Left lobe of liver (tissue), 2 donors: Measurements from ENCODE around the gene BBS7. TPM values are rescaled to one million over a fixed set of nuclear protein-coding genes. Genes with fewer than 3 reads are reported as not detected.

Experiments
- ATAC-seq: fragments of 200-7000 bp; cut with Tn5 transposase; one replicate; pipeline ENCODE4 v1.9.1; 2020; ENCODE audit warnings: mild to moderate bottlenecking, moderate library complexity
- DNase-seq: peaks from one replicate; pipeline ENCODE4 v3.0.0-alpha.2; 2020; ENCODE audit warnings: low spot score
- total RNA-seq: library from RNA; stranded (reverse); gene quantifications from one replicate; pipeline ENCODE4 v1.2.1, GENCODE V29; 2021
- donor health status: DM: no; HTN: no; CAD: no; lungs with moderate emphysema.
- donor health status: DM: no; HTN: yes; CAD: no.

Gene BBS7, protein sequence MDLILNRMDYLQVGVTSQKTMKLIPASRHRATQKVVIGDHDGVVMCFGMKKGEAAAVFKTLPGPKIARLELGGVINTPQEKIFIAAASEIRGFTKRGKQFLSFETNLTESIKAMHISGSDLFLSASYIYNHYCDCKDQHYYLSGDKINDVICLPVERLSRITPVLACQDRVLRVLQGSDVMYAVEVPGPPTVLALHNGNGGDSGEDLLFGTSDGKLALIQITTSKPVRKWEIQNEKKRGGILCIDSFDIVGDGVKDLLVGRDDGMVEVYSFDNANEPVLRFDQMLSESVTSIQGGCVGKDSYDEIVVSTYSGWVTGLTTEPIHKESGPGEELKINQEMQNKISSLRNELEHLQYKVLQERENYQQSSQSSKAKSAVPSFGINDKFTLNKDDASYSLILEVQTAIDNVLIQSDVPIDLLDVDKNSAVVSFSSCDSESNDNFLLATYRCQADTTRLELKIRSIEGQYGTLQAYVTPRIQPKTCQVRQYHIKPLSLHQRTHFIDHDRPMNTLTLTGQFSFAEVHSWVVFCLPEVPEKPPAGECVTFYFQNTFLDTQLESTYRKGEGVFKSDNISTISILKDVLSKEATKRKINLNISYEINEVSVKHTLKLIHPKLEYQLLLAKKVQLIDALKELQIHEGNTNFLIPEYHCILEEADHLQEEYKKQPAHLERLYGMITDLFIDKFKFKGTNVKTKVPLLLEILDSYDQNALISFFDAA
- 3.1 TPM for total RNA-seq

DNA sequence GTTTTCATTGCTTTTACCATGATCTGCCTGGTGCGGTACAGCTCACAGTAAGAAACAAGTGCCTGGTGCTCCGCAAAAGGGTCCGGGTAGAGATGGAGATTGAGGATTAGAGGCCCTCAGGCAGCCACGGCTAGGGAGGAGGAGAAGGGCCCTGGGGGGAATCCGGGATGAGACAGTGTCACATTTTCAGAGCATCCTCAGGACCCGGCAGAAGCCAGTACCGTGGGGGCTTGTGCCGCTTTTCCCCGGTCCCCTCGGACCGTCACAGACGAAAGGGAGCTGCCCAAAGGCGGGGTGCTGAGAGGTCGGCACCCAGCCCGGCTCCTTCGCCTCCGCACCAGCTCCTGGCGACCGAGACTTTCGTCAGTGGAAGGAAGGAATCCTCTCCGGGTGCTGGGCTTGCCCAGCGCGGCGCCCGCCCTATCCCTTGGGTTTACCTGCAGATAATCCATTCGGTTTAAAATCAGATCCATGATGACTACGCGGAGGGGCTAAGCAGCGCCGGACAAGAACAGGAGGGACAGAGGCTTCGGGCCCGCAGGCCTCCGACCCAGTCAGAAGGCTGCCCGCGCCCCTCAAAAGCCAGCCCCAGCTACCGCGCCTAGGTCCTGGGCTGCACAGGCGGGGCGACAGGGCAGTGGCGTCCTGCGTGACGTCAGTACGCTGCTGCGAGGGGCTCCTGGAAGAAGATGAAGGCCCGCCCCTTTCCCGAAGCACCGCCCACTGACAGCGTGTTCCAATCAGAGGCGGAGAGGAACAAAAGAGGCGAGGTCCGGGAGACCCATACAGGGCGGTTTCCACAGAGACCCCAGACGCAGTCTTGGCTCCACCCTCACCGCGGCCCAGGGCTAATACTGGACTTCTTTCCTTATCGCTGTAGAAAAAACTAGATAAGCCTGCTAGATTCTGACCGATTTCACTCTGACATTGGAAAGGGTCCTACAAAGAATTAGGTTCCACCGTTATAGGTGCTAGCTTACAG lies at the start of gene BBS7:
Gene BBS7 (minus strand): TSS at position 634 of the 982 bp plus-strand sequence. CDS start 161 bp downstream, at position 473.
- ATAC-seq: peak; percentile 100
- DNase-seq: peak; percentile 96

GRCh38 chr4:121913667-121914066 lies 43.4 kb upstream of the BBS7 start:
- DNase-seq: no peak
- ATAC-seq: no peak

DNA sequence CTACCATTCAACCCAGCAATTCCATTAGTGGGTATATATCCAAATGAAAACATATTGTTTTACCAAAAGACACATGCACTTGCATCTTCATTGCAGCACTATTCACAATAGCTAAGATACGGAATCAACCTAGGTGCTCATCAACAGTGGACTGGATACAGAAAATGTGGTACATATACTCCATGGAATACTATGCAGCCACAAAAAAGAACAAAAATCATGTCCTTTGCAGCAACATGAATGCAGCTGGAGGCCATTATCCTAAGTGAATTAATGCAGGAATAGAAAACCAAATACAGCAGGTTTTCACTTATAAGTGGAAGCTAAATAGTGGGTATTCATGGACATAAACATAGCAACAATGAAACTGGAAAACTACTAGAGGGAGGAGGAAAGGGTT lies 38.1 kb upstream of the BBS7 start:
- no peak for ATAC-seq

DNA sequence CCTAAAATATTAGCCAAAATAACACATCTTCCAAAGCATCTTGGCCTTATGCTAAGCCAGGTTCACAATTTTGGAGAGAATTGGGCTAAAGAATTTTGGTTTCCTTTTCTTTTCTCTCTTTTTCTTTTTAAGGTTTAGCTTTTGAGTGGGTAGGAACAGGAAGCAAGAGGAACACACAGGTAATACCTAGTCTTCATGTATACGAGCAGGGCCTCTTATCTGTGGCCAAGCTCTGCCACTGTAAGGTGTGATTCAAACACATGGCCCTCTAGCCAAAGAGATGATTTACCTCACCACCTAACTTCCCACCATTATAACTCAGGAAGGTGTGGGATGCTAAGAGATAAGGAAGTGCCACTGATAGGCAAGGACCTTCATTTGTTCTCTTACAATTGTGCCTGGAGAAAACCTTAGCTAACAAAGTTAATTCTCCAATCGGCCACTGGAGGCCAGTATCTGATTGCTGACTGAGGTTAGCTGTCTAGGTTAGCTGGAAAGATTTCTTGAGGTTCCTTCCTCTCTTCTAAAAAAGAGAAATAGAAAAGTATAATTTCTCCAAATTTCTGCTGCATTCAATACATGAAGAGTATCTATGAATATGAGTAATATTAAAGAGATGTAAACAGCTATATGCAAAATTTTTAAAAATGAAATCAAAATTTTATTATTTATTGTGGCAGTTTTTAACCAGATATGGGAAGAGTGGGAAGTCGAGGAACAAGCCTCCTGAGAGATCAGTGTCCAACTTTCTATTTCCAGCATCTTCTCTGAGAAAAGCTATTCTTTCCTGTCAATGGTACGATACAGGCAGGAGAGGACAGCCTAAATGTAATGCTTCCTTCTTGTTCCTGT lies 30.1 kb upstream of the BBS7 start:
- no peak for DNase-seq
- peak; percentile 89 for ATAC-seq

More for the DNA sequence above, 38.1 kb upstream of the BBS7 start:
- no peak for DNase-seq

DNA sequence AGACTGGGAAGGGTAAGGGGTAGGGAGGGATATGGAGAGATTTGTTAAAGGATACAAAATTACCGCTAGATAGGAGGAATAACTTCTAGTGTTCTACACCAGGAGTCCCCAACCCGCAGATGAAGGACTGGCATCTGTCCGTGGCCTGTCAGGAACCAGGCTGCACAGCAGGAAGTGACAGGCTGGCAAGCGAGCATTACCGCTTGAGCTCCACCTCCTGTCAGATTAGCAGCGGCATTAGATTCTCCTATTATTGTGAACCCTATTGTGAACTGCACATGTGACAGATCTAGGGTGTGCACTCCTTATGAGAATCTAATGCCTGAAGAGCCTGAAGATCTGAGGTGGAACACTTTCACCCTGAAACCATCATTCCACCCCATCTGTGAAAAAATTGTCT lies 27.9 kb upstream of the BBS7 start:
- ATAC-seq (no peak), DNase-seq (no peak)

GRCh38 chr4:121888134-121888533 lies 17.9 kb upstream of the BBS7 start:
- ATAC-seq (no peak), DNase-seq (no peak)

DNA sequence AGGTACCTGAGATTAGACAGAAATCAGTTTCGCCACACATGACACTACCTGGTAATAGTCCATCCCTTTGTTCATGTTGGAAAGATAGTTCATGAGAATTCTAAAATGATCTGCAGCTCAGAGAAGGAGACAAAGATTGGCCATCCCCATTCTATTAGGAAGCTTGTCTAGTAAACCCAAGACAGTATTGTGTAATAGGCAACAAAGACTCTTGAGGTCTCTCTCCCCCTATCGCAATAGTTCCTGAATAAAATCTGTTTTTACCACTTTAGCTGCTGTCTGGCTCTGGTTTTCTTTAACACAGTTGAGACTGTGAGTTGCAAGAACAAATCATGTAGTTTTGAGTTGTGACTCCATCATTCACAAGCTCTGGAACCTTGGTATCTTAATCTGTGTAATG lies 14.8 kb upstream of the BBS7 start:
- ATAC-seq: no peak

GRCh38 chr4:121881158-121881557 lies 10.9 kb upstream of the BBS7 start:
- no peak for ATAC-seq
- DNase-seq: no peak

More for the DNA sequence above, 14.8 kb upstream of the BBS7 start:
- no peak for DNase-seq

GRCh38 chr4:121879135-121879534 lies 8.9 kb upstream of the BBS7 start:
- ATAC-seq: no peak
- DNase-seq: no peak

DNA sequence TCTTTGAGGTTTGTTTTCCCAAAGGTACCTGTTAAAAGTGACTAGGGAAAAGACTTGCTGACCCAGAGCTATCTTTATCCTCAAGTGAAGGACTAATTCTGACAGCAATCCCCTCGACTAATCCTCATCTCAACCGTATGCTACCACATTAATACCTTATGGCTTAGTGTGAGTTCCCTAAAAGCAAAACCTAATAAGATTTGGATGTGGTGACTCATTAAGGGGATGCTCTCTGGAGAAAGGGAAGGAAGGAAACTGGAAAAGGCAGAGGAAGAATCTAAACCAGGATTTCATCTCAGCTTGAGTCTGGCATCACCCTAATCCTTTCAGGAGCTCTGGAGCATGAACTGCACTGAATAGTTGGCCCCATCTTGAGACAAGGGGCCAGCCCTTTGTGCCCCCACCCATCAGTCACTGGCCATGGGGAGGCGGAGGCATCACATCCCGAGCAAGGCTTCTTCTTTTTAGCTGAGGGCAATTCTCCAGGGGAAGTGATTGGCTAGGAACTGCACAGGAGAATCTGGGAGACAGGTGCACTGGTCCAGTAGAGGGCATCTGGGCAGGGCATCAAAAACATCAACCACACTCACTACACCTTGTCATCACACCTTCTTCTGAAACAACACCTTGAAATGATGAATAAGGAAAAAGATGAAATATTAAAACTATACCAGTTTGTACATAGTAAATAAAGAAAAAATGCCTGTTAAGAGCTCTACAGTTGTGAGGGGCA lies 6.9 kb upstream of the BBS7 start:
- no peak for ATAC-seq

GRCh38 chr4:121876070-121876469 lies 5.8 kb upstream of the BBS7 start:
- ATAC-seq (no peak), DNase-seq (no peak)

More for the DNA sequence above, 6.9 kb upstream of the BBS7 start:
- DNase-seq: no peak

DNA sequence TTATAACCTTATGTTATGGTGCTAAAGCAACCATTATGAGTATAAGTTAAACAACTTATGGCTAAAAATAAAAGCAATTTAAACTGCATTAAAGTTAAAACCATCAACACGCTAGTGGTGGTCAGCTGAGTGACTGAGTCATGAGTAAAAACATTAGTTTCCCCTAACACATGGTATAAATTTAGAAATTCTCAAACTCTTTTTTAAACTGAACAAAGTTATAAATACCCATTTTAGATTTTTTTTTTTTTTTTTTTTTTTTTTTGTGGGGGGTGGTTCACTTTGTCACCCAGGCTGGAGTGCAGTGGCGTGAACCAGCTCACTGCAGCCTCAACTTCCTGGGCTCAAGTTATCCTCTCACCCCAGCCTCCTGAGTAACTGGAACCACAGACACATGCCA lies 5.4 kb upstream of the BBS7 start:
- ATAC-seq: no peak
- no peak for DNase-seq

- ATAC-seq (no peak), DNase-seq (no peak)
Measured at GRCh38 chr4:121873604-121874003, 3.3 kb upstream of the BBS7 start.

GRCh38 chr4:121863799-121864198 lies 6.5 kb downstream of the BBS7 start:
- ATAC-seq (no peak), DNase-seq (no peak)

- DNase-seq: no peak
- no peak for ATAC-seq
Measured at GRCh38 chr4:121861426-121861825, 8.8 kb downstream of the BBS7 start.

- no peak for DNase-seq
- no peak for ATAC-seq
Measured at GRCh38 chr4:121860121-121860520, 10.2 kb downstream of the BBS7 start.

DNA sequence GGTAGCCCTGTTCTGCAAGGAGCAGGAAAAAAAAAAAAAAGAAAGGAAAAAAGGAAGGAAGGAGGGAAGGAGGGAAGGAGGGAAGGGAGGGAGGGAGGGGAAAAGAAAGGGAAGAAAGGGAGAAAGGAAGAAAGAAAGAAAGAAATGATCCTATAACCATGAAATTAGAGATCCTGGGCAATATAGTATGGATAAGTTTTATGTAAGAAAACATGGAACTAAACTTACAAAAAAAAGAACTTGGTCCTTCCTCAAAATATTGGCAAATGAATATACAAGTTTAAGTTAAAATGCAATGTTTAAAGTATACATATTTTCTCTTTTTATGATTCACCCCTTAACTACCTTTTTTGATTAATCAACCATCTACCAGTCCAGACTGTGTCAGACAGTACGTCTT lies 18.9 kb downstream of the BBS7 start:
- ATAC-seq: no peak
- no peak for DNase-seq

- no peak for DNase-seq
- ATAC-seq: no peak
Measured at GRCh38 chr4:121846662-121847061, 23.6 kb downstream of the BBS7 start.

GRCh38 chr4:121842862-121843261 lies 27.4 kb downstream of the BBS7 start:
- no peak for ATAC-seq
- DNase-seq: no peak
